HG03520 (cell line): ENCODE data around the gene CAST.

ENCODE experiments used
- ATAC-seq: cut with Tn5 transposase; IDR thresholded peaks from one replicate; pipeline ENCODE4 v1.9.1; 2021; ENCODE audit warnings: mild to moderate bottlenecking, moderate library complexity; ENCODE audit not compliant: unreplicated experiment

The CAST gene

DNA sequence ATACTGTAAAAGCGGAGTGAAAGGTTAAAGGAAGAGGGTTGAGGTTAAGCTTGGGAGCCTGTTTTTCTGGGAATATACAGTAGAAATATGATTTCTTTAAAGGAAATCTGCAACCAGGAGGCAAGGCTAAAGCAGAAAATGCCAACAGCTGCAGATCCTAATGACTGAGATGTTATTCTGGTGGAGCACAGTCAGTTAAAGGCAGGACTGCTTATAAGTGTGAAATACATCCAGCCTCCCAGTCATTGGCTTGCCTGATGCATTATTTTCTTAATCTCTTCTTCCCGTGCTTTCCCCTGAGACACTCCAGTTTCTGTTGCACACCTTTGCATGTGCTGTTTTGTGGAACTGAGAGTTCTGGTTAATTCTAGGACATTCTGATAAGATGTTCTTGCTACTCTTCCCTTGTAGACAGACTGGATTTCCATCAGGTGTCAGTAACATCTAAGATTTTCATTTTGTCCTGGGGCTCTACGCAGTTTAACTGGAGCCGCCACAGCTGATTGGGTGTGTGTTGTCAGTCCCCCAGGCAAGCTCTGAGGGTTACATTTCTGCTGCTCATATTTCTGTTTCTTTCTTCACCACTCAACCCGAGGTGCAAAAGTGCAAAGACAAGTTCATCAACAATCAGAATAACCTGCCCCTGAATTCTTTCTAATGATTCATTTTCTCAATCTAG lies 44.4 kb downstream of the CAST start:
- no peak for ATAC-seq

GRCh38 chr5:96708600-96708999 lies 46.4 kb downstream of the CAST start:
- no peak for ATAC-seq

- no peak for ATAC-seq
Observed at GRCh38 chr5:96709152-96709821, 47.1 kb downstream of the CAST start.

GRCh38 chr5:96712100-96712746 lies 50.0 kb downstream of the CAST start:
- ATAC-seq: no peak

DNA sequence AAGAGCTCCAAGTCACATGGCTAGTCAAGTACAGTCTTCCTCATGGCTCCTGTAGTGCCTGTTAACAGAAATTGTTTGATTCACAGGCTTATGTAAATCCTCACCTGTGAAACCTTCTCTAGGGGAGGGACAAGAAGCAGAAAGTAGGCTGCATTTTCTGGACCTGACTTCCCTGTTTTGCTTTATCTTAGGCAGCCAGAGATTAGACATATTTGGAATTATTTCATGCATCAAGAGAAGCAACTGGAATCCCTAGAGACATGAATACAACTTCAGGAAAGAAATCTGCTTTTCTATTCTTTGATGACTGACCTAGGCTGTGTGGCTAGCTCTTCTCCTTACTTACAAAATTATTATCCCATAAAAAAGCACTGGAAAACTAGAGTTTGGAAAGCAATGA lies 52.3 kb downstream of the CAST start:
- ATAC-seq: no peak

GRCh38 chr5:96714951-96715451 lies 52.8 kb downstream of the CAST start:
- peak; percentile 69 for ATAC-seq

- ATAC-seq: no peak
Observed at GRCh38 chr5:96716007-96716406, 53.8 kb downstream of the CAST start.

DNA sequence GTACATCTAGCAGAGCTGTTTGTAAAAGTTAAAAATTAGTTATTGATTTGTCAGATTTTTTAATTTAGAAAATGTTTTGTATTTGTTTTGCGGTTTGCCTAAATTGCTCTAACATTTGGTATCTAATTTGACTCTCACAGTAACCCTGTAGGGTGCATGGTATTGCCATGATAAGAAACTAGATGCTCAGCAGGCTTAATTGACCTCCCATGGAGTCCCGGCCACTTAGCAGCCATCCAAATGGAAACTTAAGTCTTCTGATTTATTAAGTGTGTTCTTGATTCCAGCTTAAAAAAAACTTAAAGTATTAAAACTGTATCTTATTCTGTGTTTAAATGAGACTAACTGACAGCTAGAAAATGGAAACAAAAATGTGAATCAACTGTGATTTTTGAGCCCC lies 54.5 kb downstream of the CAST start:
- ATAC-seq: no peak

GRCh38 chr5:96717874-96718273 lies 55.7 kb downstream of the CAST start:
- ATAC-seq: no peak

GRCh38 chr5:96718635-96719077 lies 56.5 kb downstream of the CAST start:
- ATAC-seq: no peak

- ATAC-seq: no peak
Observed at GRCh38 chr5:96720408-96720807, 58.2 kb downstream of the CAST start.

DNA sequence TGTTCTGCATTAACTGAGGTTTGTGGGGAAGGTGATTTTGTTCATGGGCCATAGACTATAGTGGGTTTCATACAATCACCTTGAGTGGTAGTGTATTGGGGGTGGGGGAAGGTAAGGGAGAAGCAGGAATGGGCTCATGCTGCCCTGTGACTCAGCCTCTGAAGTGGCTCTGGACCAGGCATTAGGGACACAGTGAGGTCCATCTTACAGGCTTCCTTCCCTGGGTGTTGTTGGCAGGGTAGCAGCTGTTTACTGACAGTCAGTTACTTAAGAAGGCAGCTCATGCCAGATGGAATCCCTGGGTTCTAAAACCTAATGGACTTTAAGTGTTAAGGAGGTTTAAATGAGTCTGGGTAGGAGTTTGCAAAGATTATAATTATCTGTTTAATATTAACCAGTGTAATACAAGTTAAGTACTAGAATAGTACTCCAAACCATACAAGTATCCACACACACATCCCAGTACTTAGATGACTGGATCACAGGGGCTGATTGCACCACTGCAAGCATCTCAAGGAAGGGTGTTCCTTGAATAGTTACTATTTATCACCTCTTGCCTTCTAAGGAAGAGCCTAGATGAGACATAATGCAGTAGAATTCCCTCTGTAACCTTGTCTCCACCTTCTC lies 59.3 kb downstream of the CAST start:
- ATAC-seq: no peak

- ATAC-seq: no peak
Observed at GRCh38 chr5:96725257-96725656, 63.1 kb downstream of the CAST start.

GRCh38 chr5:96726802-96727201 lies 64.6 kb downstream of the CAST start:
- ATAC-seq: no peak

- ATAC-seq: no peak
Observed at GRCh38 chr5:96729156-96729555, 67.0 kb downstream of the CAST start.

DNA sequence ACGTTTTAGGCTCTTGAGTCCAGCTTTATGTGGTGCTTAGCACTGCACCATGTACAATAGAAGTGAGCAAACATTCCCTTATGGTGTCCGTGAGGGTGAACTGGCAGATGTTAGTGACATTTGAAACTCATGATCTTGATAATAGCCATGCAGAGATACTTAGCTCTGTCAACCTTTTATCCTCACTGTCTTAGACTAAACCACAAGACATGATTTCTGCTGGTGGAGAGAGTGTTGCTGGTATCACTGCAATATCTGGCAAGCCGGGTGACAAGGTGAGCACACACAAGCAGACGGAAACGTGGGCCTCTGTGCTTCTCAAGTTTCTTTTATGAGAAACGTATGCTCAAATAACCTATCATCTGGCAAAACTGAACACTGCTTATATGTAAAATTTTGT lies 68.4 kb downstream of the CAST start:
- ATAC-seq: no peak

- ATAC-seq: no peak
Observed at GRCh38 chr5:96733771-96734500, 71.8 kb downstream of the CAST start.

DNA sequence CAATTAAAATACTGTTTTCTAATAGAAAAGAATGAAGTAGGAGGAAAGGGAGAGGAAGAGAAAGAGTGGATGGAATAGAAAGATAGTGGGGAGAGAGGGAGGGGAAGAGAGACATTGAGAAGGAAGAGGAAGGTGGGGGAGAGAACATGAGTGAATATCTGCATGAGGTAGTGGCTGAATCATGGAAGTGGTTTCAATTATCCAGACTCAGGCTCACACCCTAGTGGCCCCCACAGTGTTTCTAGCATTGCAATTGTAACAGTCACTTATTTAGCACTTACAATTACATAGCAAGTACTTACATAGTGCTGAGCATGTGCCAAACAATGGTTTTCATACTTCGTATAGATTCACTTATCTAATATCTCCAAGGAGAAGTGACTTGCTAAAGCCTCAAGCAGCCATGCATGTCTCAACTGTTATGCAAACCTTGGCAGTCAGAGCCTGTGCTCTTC lies 72.7 kb downstream of the CAST start:
- ATAC-seq: no peak

DNA sequence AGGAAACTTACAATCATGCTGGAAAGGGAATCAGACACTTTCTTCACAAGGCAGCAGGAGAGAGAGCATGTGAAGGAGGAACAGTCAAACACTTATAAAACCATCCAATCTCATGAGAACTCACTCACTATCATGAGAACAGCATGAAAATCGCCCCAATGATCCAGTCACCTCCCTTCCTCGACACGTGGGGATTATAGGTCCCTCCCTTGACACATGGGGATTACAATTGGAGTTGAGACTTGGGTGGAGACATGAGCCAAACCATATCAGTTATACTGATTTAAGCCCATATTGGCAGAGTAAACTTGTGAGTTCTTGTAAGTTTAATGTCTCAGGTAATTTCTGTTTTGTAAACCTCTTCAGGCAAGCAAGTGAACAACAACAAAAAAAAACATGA lies 74.8 kb downstream of the CAST start:
- ATAC-seq: no peak

GRCh38 chr5:96741106-96741505 lies 78.9 kb downstream of the CAST start:
- no peak for ATAC-seq

DNA sequence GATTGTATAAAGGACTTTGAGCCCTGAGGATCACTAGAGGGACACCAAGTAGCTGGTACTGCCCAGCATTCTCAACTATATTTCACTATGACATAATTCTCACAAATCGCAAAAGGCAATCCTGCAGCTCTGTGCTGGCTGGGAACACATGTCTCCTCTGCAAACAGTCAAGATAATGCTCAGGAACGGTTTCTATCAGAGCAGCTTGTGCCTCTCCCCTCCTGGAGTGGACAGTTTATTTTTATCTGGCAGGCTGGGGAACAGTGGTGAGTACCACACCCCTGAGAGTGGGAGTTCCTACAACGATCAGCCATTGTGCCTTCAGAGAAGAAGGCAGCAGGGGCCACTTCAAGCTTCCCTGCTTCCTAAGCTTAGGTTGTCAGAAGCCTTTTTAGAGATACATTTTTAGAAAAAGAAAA lies 79.7 kb downstream of the CAST start:
- ATAC-seq: no peak
